Mesenteric fat pad (tissue), 1 donor: ENCODE results near the gene LCMT2. TPM values are rescaled to one million over a fixed set of nuclear protein-coding genes. Genes with fewer than 3 reads are reported as not detected.
"Not testable (repeated sequence)": the region's sequence is repeated elsewhere in the genome, so short reads cannot be mapped to it uniquely, and the experiment has no call there.

ENCODE experiments used
- DNase-seq: peaks from one replicate; pipeline ENCODE4 v3.0.0-alpha.2; 2020; ENCODE audit warnings: low spot score
- total RNA-seq: library from RNA; stranded (reverse); fragmentation: NEBNext Ultra II Directional; extraction: Animal tissue kit (Norgen Biotek cat#: 25700); gene quantifications from one replicate; pipeline ENCODE4 v1.2.1, GENCODE V29; 2021
- donor health status: DM: yes; HTN: yes; CAD: no.

The LCMT2 gene
- total RNA-seq, 1 donor from 2014 or later, result 9.5 TPM

DNA sequence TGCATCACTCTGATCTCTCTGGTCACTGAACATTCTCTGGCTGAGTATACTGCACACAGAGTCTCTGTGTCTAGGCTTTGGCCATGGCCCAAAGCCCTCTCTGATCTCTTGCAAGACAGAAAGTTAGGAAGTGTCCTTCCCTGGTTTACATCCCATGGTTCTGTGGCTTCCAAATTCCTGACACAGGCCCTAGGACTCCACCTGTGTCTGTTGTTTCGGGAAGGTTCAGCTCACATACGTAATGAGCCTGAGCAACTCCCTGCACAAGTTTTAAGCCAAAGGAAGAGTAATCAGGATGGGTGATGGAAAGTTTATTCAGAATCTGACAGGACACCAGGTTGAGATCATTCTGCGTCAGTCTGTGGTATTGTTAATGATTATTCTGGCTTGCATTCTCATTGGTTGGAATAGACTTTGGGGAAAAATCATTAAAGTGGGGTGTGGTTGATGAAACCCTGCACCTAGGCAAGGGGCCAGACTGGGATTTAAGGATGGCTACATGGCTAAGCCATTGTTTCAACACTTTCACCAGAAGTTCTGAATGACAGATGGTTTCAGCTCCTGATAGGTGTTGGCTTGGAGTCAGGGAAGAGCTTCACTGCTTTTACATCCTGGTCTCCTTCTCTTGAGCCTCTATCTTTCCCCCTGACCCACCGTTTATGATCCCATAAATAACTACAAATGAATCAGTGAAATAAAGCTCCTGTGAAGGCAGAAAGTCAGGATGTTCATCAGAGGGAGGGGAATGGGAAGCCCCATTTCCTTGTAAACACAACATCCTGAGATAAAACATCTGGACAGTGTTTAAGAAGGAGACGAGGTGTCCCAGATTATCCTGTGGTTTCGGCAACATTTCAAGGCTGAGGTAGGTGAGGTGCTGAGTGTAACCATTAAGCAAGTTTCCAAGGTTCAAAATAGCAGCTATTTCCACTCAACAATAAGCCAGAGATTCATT lies 14.1 kb downstream of the LCMT2 start:
- no peak for DNase-seq

DNA sequence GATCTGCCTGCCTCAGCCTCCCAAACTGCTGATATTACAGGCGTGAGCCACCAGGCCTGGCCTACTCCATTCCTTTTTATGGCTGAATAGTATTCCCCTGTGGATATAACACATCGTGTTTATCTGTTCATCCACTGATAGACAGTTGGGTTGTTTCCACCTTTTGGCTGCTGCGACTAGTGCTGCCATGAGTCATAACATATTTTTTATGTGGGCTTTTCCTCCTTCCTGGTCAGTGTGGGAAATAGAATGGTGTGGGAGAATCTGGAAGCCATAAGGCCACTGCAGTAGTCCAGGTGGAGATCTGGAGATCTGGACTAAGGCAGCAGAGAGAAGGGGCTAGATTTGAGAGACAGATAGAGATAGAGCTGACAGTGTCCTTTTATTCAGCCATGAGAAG lies 16.2 kb downstream of the LCMT2 start:
- no peak for DNase-seq

DNA sequence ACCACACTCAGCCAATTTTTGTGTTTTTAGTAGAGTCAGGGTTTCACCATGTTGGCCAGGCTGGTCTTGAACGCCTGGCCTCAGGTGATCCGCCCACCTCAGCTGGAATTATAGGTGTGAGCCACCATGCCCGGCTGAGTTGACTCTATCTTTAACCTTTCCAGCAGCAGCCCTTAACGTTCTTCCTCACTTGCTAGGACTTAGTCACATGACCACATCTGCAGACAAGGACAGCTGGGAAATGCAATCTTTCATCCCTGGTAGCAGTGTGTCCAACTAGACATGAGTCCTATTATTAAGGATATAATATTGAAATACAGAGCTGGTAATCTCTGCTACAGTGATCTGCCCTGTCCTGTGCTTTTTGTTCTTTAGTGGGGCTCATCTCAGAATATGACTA lies 18.0 kb downstream of the LCMT2 start:
- DNase-seq, result no peak

DNA sequence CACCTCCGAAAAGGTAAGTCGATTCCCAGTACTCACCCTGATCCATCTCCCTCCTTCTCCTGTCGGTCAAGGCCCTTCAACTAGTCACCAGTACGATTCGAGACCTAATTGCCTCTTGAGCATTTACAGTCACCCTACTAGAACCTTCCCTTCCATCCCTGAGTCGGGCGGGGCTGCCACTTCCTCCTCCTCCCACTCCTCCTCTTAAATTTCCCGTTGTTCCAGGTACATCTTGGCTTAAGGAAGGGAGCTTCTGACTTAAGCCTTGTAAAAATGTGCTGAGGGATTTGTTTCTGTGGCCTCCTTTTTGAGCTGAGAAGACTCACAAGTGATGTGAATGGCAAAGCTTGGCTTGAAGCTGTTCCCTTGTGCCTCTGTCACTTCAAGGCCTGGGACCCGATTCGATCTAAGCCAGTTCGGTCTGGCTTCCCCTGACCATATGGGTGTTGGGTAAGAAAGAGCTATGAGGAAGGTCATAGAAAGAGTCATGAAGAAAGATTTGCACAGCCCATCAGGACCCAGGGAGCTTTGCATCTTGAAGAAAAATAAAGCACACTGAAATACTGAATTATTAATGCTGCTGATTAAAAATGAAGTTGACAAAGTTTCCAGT lies 28.1 kb downstream of the LCMT2 start, which contains the start of gene TGM7:
Gene TGM7 (minus strand): TSS at position 51 of the 613 bp plus-strand sequence.
- no peak for DNase-seq

DNA sequence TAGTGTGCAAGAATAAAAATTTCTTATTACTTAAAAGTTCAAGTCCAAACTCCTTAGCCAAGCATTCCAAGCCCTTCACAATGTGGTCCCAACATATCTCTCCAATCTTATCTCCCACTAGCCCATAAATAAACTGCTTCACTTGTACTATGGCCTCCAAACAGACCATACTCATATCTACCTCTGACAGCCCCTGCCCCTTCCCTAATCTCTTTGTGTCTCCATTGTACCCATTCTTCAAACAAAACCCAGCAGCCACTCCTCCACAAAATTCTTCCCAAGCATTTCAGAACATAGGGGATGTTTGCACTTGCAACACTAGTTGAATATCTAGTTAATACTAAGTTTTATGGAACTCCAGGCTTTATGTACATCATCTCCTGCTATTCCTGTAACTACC lies 30.5 kb downstream of the LCMT2 start:
- DNase-seq, result no peak

DNA sequence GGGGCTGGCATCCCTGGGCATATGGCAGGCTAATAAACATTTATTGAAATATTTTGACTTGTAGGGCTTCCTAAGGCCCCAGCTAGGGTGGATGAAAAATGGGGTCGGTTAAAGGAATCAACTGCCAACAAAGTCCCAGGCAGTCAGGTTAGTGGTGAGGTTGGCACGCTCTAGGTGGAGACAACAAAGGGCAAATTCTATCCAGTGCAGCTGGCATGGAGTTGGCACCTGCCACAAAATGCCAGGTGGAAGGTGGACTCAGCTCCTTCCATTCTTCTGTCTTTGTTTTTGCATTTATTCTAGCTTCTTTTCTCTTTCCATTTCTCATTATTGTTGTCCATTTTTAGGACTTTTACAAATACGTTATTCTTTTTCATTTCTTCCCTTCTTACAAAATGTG lies 31.0 kb downstream of the LCMT2 start:
- no peak for DNase-seq

DNA sequence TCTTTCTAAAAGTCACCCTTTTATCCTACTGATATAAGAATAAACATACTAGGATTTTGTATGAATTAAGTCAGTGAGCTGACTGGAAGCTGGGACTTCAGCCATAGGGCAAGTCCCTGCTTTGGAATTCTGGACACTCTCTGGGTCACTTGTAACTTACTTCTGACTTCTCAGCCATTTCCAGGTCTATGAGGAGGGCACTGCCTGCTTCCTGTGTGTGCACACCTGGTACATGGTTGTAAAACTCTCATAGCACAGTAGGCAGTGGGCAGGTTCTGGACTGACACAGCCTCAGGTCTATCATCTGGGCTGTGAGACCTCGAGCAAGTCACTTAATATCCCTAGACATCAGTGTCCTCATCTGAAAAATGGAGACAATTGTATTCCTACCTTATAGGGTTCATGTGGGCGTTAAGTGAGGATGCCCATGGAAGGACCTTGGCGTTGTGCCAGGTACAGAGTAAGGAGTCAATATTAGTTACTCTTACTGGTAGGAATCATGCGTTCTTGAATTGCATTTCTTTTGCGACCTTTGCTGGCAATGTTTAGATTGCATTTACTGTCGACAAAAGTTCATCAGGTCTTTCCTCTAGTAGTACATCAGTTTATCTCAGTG lies 36.2 kb downstream of the LCMT2 start:
- DNase-seq, result no peak

DNA sequence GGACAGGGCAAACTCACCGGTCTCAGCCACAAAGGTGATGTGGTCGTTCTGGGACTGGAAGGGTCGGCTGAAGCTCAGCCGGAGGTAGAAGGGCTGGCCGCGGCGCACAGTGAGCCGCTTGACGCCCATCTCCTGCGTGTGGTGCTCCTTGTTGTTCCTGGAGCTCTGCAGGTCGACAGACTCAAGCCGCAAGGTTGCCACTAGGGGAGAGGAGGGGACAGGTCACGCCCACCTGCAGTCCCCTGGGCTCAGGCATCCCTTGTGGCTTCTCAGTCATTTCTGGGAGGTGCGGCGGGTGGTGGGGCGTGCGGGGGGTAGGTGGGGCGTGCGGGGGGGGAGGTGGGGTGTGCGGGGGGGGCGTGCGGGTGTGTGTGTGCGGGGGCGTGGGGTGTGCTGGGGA lies 36.9 kb downstream of the LCMT2 start:
- no peak for DNase-seq

DNA sequence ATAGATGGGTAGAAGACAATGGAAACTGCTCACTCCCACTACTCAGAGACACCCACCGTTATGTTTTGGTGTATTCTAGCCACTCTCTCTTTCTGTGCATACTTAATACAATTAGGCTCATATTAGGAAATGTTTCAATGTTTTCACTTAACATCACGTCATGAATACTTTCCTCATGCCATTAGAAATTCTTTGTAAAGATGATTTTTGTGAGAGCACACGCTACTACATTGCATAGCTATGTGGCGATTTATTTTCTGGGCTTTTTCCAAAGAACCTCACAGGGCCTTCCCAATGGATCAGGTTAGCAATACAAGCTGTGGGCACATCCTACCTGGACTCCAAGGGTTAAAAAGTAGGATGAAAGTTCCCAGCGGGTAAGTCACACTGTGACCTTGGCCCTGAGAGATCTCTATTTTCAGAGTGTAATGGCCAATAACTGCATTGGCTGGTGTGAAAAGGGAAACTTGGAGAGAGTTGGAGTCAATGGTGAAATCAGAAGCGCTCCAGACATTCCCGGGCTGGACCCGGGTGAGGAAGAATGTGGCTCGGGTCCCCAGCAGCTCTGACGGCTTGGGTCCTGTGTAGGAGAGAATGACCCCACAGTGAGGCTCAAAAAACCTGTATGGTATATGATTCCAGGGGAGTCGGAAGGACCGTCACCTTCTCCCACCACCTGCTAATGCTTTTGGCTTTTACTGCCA lies 37.8 kb downstream of the LCMT2 start:
- no peak for DNase-seq

DNA sequence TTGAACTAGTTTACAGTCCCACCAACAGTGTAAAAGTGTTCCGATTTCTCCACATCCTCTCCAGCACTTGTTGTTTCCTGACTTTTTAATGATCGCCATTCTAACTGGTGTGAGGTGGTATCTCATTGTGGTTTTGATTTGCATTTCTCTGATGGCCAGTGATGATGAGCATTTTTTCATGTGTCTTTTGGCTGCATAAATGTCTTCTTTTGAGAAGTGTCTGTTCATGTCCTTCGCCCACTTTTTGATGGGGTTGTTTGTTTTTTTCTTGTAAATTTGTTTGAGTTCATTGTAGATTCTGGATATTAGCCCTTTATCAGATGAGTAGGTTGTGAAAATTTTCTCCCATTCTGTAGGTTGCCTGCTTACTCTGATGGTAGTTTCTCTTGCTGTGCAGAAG lies 40.7 kb downstream of the LCMT2 start:
- DNase-seq, result not testable (repeated sequence)

DNA sequence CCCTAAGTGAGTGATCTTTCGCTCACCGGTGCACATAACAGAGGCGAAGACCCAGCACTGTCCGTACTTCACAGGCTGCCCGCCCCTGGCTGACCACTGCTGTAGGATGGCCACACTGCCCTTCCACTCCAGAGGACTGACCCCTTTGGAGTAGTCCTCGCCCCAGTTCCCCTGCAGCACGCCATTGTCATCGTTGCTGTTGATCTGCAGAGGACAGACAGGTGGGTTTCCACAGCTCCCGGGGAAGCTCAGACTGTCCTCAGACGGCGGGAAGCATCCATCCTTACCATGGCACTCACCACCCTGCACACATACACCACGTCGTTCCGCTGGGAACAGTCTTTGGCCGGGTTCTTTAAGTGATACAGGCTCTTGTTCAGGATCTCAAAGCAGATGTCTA lies 43.1 kb downstream of the LCMT2 start:
- no peak for DNase-seq

DNA sequence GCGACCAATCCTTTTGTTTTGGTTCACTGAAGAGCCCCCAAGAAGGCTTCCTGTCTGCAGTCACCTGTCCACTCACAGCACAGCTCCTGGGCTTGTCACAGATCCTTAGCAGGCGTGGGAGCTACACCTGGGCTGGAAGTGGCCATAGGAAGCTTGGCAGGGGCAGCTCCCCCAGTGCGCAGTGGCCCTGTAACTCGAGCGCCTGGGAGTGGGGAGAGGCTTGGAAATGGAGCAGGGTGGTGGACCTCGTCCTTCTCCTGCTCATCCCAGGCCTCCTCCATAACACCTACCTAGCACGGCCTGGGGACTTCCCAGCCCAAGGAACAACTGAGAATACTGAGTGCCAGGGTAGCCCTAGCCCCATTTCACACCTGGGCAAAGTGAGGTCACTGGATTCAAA lies 44.3 kb downstream of the LCMT2 start:
- DNase-seq, result no peak

DNA sequence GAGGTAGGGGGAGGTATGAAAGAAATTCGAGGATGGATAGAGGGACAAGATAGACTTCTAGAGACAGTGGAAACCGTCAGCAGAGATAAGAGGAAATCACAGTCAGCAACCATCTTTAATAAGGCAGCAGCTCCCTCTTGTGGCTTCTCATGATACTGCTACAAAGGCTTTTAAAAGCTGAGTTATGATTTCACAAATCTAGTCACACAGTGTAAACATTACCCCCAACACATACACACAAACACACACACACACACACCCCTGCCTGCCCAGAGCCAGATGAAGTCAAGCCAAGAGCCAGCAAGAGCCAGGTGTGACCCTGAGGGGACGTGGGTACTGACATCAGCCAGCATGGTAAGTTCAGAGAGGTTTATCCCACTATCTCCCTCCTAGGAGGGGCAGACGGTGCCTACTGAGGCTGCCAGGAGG lies 44.8 kb downstream of the LCMT2 start:
- DNase-seq, result no peak

DNA sequence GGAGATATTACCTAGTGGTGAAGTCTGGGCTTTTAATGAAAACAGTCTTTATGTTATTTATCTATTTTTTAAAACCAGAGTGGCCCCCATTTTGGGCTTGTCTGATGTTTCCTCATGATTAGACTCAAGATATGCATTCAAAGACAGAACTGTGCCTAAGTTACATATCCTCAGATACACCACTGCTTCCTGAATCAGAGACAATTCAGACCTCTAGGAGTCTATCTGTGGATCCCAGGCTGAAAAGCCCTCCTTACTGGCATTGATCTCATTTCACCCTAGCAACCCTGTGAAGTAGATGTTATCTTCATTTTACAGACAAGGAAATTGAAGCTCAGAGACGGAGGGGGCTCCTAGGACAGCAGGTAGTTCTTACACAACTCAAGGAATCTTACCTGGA lies 46.8 kb downstream of the LCMT2 start:
- DNase-seq, result no peak

DNA sequence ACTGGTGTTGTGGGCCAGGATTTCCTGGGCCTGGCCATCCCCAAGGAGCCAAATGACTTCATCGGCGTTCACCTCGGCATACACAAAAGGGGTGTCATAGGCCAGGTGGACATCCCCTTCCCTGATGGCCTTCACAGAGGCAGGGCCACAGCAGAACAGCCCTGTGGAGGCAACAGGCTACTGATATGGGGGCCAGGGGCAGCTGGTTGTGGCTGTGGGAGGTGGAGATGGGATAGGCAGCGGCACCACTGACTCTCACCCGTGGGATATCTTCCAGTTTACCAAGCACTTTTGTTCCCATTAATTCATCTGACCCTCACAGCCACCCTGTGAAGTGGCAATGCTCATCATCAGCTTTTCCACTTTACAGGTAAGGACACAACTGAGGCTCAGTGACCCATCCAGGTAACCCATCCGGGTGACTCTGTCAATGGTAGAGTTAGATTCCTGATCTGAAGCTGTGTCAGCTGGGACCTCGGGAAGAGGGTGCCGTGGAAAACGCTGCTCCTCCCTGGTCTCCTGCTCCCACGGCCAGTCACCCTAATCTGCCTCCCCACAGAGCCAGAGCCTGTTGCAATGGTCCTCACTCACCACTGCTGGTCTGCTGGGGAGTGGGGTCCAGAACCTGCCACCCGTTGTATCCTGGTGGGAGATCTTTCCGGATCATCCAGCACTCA lies 48.3 kb downstream of the LCMT2 start:
- no peak for DNase-seq

DNA sequence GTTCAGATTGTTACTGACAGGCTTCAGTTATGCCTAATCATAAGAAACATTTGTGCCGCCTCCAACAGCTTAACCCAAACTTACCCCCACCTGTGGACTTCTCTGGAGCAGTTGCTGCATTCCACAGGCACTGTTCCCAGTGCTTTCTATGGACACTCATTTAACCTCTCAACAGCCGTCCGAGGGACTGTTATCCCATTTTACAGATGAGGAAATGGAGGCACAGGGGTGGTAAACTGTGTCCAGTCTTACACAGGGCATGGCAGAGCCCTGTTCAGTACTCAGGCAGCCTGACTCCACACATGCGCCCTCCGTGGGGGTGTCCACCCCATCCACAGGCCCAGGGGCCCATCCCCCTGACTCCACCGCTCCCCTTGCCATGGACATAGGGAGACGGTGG lies 49.4 kb downstream of the LCMT2 start:
- no peak for DNase-seq

DNA sequence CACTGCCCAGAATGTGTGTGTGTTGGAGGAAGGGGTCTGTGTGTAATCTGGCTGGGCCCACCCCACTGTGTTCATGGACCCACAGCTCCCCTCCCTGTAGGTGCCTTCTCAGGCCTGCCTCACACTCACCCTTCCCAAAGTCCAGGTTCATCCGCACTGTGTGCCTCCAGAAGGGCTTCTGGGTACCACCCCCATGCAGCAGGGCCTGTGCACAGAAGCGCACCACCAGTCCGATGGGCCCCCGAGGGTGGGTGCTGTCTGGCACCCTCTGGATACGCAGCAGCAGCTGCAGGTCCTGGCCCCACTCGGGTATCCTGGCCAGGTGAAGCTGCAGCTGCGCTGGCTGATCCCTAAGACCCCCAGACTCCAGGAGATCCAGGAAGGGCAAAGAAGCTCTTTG lies 50.9 kb downstream of the LCMT2 start:
- no peak for DNase-seq

DNA sequence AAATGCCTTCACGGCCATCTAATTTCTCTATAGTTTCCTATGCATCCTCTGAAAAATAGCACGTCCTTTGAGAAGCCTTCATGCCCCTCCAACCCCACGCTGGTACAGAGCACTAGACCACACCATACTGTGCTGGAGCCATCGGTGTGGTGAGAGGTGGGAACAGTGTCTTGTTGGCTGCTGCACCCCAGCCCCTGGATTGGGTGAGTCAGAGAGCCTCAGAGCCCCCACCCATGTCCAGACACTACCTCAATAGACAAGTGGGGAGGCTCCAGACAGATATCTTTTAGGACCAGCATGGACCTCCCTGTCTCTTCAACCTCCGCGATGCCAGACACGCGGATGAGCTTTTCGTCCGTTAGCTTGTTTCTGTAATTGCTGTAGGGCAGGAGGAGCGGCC lies 51.5 kb downstream of the LCMT2 start:
- DNase-seq, result no peak

DNA sequence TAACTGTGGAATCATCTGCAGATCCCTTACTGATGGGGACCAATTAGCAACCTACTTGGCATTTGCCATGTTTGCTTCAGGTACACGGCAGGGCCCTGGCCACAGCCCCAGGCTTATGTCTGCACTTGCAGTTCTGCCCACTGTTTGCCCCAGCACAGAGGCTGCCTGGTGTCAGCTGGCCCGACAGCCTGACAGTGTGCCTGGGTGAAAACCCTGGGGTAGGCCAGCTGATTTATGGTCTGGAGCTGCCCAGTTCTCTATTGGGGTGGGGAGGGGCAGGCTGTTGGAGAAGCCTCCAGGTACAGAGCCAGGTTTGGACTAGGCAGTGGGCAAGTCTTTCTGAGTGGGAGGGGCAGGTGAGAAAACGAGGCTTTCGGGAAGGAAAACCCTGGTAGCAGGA lies 52.5 kb downstream of the LCMT2 start:
- DNase-seq, result no peak

DNA sequence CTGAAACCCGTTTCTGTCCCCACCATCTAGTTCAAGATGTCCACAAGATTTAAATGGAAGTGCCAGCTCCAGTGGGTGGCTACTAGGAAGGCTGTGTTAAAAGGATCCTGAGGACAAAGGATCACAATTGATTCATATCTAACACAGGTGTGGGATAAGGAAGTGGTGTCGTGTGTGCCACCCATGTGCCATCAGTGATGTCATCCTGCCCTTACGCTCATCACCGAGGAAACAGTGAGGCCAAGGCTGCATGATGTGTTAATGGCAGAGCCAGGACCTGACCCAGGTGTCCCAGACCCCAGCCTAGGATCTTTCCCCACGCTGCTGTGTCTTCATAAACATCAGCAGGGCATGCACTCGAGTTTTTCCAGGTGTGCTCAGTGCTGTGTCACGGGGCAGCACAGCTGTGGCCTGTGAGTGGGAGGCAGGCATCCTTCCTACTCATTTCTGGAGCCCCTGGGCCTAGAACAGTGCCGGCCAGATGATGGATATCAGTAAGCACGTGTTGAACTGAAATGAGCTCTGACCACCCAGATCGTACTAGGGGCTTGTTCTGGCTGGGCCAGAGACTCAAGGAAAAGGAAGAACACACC lies 53.0 kb downstream of the LCMT2 start:
- DNase-seq, result peak; percentile 62
